NCI-H1694 treated with DMSO at 0.1 percent for 48 hours (cell line): Measurements from ENCODE around the gene HOXB3.

Source experiments
- DNase-seq: peaks from one replicate; lab custom pipeline; 2025; lab: John Stamatoyannopoulos, UW

The HOXB3 gene

GRCh38 chr17:48597778-48598631, 8.0 kb upstream of the HOXB3 start:
- DNase-seq: no peak

GRCh38 chr17:48597528-48597777, 7.4 kb upstream of the HOXB3 start:
- DNase-seq: no peak

- DNase-seq: no peak
Observed at GRCh38 chr17:48596735-48597527, 6.9 kb upstream of the HOXB3 start.

- no peak for DNase-seq
Observed at GRCh38 chr17:48596000-48596734, 6.1 kb upstream of the HOXB3 start.

GRCh38 chr17:48595278-48595999, 5.4 kb upstream of the HOXB3 start:
- no peak for DNase-seq

GRCh38 chr17:48594538-48595277, 4.7 kb upstream of the HOXB3 start:
- DNase-seq: no peak

GRCh38 chr17:48593840-48594537, 3.9 kb upstream of the HOXB3 start:
- peak; percentile 74 for DNase-seq

- DNase-seq: peak; percentile 31
Observed at GRCh38 chr17:48593126-48593829, 3.2 kb upstream of the HOXB3 start, which contains the start of gene HOXB5. Gene HOXB5 (minus strand): TSS chr17:48593779. CDS start chr17:48593682, 97 bp downstream.

- DNase-seq: no peak
Observed at GRCh38 chr17:48592577-48592976, 2.5 kb upstream of the HOXB3 start.

GRCh38 chr17:48592057-48592514, 2.0 kb upstream of the HOXB3 start:
- DNase-seq: no peak

- DNase-seq: no peak
Observed at GRCh38 chr17:48591255-48592056, 1.4 kb upstream of the HOXB3 start.

GRCh38 chr17:48590607-48591161, 643 bp upstream of the HOXB3 start:
- DNase-seq: no peak

GRCh38 chr17:48589060-48589830, 796 bp downstream of the HOXB3 start:
- DNase-seq: no peak

- no peak for DNase-seq
Observed at GRCh38 chr17:48588528-48588927, 1.5 kb downstream of the HOXB3 start.

- no peak for DNase-seq
Observed at GRCh38 chr17:48588074-48588415, 2.0 kb downstream of the HOXB3 start.

GRCh38 chr17:48587276-48588073, 2.6 kb downstream of the HOXB3 start:
- no peak for DNase-seq
